ENCODE measurements around the gene NBAS.

NBAS gene

DNA sequence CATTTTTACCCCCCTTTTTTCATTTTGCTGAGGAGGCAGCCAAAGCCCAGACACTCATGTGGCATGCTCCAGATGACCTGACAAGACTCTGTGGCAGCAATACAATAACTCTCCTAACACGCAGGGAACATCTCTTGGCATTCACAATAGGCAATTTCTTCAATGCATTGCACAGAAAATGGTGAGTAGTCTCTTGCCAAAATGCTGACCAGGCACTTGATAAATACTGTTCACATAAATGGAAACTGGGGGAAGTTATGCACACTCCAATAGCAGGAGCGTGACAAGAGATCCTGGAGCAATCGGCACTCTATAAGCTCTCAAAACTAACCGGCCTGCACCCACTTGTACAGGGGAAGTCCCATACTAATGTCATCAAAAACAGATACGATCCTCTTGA, 66.3 kb downstream of the NBAS start:
- Histone ChIP-seq H3K4me1 (ENCODE audit: control extremely low read depth in 1 of 4, control insufficient read depth in 4 of 4, insufficient read depth in 4 of 4, low read length in 3 of 4) (no peaks in the 10 kb centered on the region), H3K27me3 (replicated peaks in 2 of 5; ENCODE audit: control insufficient read depth in 4 of 5, insufficient read depth in 5 of 5, low read length in 4 of 5) (no peaks in the 10 kb centered on the region), H3K9me3 (ENCODE audit: control extremely low read depth in 1 of 5, control insufficient read depth in 4 of 5, insufficient read depth in 2 of 5, low read depth in 1 of 5, low read length in 4 of 5) (peaks cover 0 to 14% (median 0%) of the 10 kb centered on the region in 5 experiments), H3K4me3 (ENCODE audit: control insufficient read depth in 1 of 7, extremely low read depth in 1 of 7, insufficient read depth in 4 of 7, low read depth in 2 of 7, low read length in 6 of 7) (no peak overlapping the region), H3K36me3 (ENCODE audit: control insufficient read depth in 4 of 4, insufficient read depth in 4 of 4, low read length in 3 of 4) (peaks cover 0 to 28% (median 12%) of the 10 kb centered on the region in 4 experiments), H3K27ac (ENCODE audit: insufficient read depth in 1 of 2, low read depth in 1 of 2, low read length in 2 of 2, poor library complexity in 1 of 2, severe bottlenecking in 2 of 2) (no peak overlapping the region)
- WGBS (ENCODE audit: insufficient coverage): 96% methylated on average over 3 of the region's 5 CpGs
- ChIA-PET POLR2A (no interaction called here), CTCF (no interaction called here)
- no peak for DNase-seq

DNA sequence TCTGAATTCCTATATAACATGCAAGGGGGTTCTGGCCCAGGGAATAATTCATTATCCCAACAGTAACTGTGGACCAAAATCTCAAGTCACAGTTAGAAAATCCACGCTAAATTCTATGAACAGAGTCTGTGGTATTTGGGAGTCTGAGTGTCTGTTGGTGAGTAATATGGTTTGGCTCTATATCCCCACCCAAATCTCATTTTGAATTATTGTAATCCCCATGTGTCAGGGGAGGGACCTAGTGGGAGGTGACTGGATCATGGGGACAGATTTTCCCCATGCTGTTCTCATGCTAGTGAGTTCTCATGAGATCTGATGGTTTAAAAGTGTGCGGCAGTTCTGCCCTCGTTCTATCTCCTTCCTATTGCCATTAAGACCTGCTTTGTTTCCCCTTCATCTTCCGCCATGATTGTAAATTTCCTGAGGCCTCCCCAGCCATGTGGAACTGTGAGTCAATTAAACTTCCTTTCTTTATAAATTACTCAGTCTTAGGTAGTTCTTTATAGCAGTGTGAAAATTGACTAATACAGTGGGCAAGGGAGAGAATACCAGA, 68.3 kb downstream of the NBAS start:
- H3K9me3 ChIP-seq (ENCODE audit: control extremely low read depth in 1 of 5, control insufficient read depth in 4 of 5, insufficient read depth in 2 of 5, low read depth in 1 of 5, low read length in 4 of 5): peaks cover 0 to 2% (median 0%) of the 10 kb centered on the region in 5 experiments
- peaks cover 0 to 22% (median 16%) of the 10 kb centered on the region in 4 experiments for H3K36me3 ChIP-seq (ENCODE audit: control insufficient read depth in 4 of 4, insufficient read depth in 4 of 4, low read length in 3 of 4)
- WGBS (ENCODE audit: insufficient coverage): no CpG with 5 or more reads among the region's 4 CpGs
- no peak overlapping the region for H3K27ac ChIP-seq (ENCODE audit: insufficient read depth in 1 of 2, low read depth in 1 of 2, low read length in 2 of 2, poor library complexity in 1 of 2, severe bottlenecking in 2 of 2)
- CTCF ChIA-PET: no interaction called here
- no peaks in the 10 kb centered on the region for H3K4me1 ChIP-seq (ENCODE audit: control extremely low read depth in 1 of 4, control insufficient read depth in 4 of 4, insufficient read depth in 4 of 4, low read length in 3 of 4)
- H3K4me3 ChIP-seq (ENCODE audit: control insufficient read depth in 1 of 7, extremely low read depth in 1 of 7, insufficient read depth in 4 of 7, low read depth in 2 of 7, low read length in 6 of 7): no peak overlapping the region
- no peak for DNase-seq
- no peaks in the 10 kb centered on the region for H3K27me3 ChIP-seq (replicated peaks in 2 of 5; ENCODE audit: control insufficient read depth in 4 of 5, insufficient read depth in 5 of 5, low read length in 4 of 5)
- POLR2A ChIA-PET: no interaction called here

DNA sequence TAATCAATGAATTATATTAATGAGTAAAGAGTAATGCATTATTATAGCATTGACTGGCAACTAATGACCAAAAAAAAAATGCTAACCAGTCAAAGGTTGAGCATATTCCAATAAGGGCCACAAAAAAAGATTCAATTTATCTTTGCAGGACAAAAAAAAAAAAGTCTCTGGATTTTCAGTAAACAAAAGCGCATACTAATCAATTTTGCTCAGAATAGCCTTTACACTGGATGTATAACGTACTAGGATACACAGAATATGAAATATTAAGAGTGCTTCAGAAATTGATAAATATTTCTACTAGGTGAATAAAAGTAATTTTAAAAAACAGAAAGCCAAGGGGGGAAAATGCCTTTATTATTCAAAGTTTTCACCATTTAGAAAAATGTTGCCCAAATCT, 74.4 kb downstream of the NBAS start:
- no peak for DNase-seq
- CTCF ChIA-PET: interaction anchor here (1.0 kb wide), 1 partner anchor 13 kb away, joined by 3 read pairs; no protein-coding TSS in a partner anchor
- no CpG with 5 or more reads among the region's 2 CpGs for WGBS (ENCODE audit: insufficient coverage)

DNA sequence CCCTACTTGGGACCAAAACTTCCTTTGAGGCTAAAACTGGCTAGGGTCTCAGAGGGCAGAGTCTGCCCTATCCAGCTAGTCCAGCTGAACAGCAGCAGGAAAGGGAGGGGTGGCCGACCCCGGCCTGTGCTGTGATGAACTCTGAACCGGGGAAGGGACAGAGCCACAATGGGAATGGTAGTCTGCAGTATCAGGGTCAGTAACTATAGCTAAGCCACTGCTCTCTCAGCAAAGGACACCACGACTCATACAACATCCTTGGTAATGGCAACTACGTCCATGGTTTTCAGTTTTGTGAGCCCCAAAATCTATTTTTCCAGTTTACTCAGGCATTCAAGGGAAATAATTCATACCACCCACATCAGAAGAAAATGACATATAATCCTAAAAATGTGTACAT, 75.2 kb downstream of the NBAS start:
- no peak overlapping the region for H3K27ac ChIP-seq (ENCODE audit: insufficient read depth in 1 of 2, low read depth in 1 of 2, low read length in 2 of 2, poor library complexity in 1 of 2, severe bottlenecking in 2 of 2)
- peaks cover 4 to 42% (median 34%) of the 10 kb centered on the region in 4 experiments for H3K36me3 ChIP-seq (ENCODE audit: control insufficient read depth in 4 of 4, insufficient read depth in 4 of 4, low read length in 3 of 4)
- CTCF ChIA-PET: interaction anchor here (0.5 to 1.0 kb wide), 2 partner anchors 13 to 31 kb away, joined by 3 read pairs; no protein-coding TSS in a partner anchor
- peaks cover 0 to 7% (median 2%) of the 10 kb centered on the region in 5 experiments for H3K9me3 ChIP-seq (ENCODE audit: control extremely low read depth in 1 of 5, control insufficient read depth in 4 of 5, insufficient read depth in 2 of 5, low read depth in 1 of 5, low read length in 4 of 5)
- H3K4me3 ChIP-seq (ENCODE audit: control insufficient read depth in 1 of 7, extremely low read depth in 1 of 7, insufficient read depth in 4 of 7, low read depth in 2 of 7, low read length in 6 of 7): no peak overlapping the region
- POLR2A ChIA-PET: no interaction called here
- H3K4me1 ChIP-seq (ENCODE audit: control extremely low read depth in 1 of 4, control insufficient read depth in 4 of 4, insufficient read depth in 4 of 4, low read length in 3 of 4): no peaks in the 10 kb centered on the region
- no peak for DNase-seq
- 100% methylated on average over 5 of the region's 5 CpGs for WGBS (ENCODE audit: insufficient coverage)
- no peaks in the 10 kb centered on the region for H3K27me3 ChIP-seq (replicated peaks in 2 of 5; ENCODE audit: control insufficient read depth in 4 of 5, insufficient read depth in 5 of 5, low read length in 4 of 5)

More for the DNA sequence above, 74.4 kb downstream of the NBAS start:
- Histone ChIP-seq H3K4me3 (ENCODE audit: control insufficient read depth in 1 of 7, extremely low read depth in 1 of 7, insufficient read depth in 4 of 7, low read depth in 2 of 7, low read length in 6 of 7) (no peak overlapping the region), H3K27ac (ENCODE audit: insufficient read depth in 1 of 2, low read depth in 1 of 2, low read length in 2 of 2, poor library complexity in 1 of 2, severe bottlenecking in 2 of 2) (no peak overlapping the region), H3K4me1 (ENCODE audit: control extremely low read depth in 1 of 4, control insufficient read depth in 4 of 4, insufficient read depth in 4 of 4, low read length in 3 of 4) (no peaks in the 10 kb centered on the region), H3K9me3 (ENCODE audit: control extremely low read depth in 1 of 5, control insufficient read depth in 4 of 5, insufficient read depth in 2 of 5, low read depth in 1 of 5, low read length in 4 of 5) (peaks cover 0 to 5% (median 0%) of the 10 kb centered on the region in 5 experiments), H3K27me3 (replicated peaks in 2 of 5; ENCODE audit: control insufficient read depth in 4 of 5, insufficient read depth in 5 of 5, low read length in 4 of 5) (no peaks in the 10 kb centered on the region), H3K36me3 (ENCODE audit: control insufficient read depth in 4 of 4, insufficient read depth in 4 of 4, low read length in 3 of 4) (peaks cover 4 to 37% (median 26%) of the 10 kb centered on the region in 4 experiments)
- POLR2A ChIA-PET: no interaction called here

DNA sequence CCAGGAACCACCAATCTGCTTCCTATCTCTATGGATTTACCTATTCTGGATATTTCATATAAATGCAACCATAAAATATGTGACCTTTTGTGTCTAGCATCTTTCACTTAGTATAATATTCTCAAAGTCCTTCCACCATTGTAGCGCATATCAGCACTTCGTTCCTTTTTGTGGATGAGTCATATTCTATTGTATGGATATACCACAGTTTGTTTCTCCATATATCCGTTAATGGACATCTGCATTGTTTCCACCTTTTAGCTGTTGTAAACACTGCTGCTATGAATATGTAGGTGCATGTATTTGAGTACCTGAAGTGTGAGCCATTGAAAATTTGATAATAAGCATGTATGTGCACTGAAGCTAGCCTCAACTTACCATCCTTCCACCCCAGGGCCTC, 80.1 kb downstream of the NBAS start:
- WGBS (ENCODE audit: insufficient coverage): no CpG with 5 or more reads among the region's 3 CpGs
- POLR2A ChIA-PET: no interaction called here

DNA sequence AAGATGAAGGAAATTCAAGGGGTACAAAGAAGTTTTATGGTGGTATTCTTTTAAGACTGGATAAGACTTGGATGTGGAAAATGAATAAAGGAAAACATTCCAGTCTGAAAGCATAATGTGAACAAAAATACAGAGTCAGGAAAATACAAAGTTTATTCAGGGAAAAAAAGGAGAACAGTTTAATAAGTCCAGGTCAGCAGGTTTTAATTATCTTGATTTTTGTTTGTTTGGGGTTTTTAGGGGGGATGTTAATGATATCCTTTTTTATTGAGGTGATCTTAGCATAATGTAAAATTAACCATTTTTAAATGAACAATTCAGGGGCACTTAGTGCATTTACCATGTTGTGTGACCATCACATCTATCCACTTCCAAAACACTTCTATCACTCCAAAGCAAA, 80.6 kb downstream of the NBAS start:
- H3K27me3 ChIP-seq (replicated peaks in 2 of 5; ENCODE audit: control insufficient read depth in 4 of 5, insufficient read depth in 5 of 5, low read length in 4 of 5): no peaks in the 10 kb centered on the region
- no peak overlapping the region for H3K27ac ChIP-seq (ENCODE audit: insufficient read depth in 1 of 2, low read depth in 1 of 2, low read length in 2 of 2, poor library complexity in 1 of 2, severe bottlenecking in 2 of 2)
- H3K4me3 ChIP-seq (ENCODE audit: control insufficient read depth in 1 of 7, extremely low read depth in 1 of 7, insufficient read depth in 4 of 7, low read depth in 2 of 7, low read length in 6 of 7): no peak overlapping the region
- no peaks in the 10 kb centered on the region for H3K4me1 ChIP-seq (ENCODE audit: control extremely low read depth in 1 of 4, control insufficient read depth in 4 of 4, insufficient read depth in 4 of 4, low read length in 3 of 4)
- H3K36me3 ChIP-seq (ENCODE audit: control insufficient read depth in 4 of 4, insufficient read depth in 4 of 4, low read length in 3 of 4): peaks cover 2 to 34% (median 21%) of the 10 kb centered on the region in 4 experiments
- DNase-seq: no peak
- peaks cover 0 to 7% (median 2%) of the 10 kb centered on the region in 5 experiments for H3K9me3 ChIP-seq (ENCODE audit: control extremely low read depth in 1 of 5, control insufficient read depth in 4 of 5, insufficient read depth in 2 of 5, low read depth in 1 of 5, low read length in 4 of 5)
- POLR2A ChIA-PET: no interaction called here
- CTCF ChIA-PET: no interaction called here

More for the DNA sequence above, 80.1 kb downstream of the NBAS start:
- no peaks in the 10 kb centered on the region for H3K4me1 ChIP-seq (ENCODE audit: control extremely low read depth in 1 of 4, control insufficient read depth in 4 of 4, insufficient read depth in 4 of 4, low read length in 3 of 4)
- no peak overlapping the region for H3K27ac ChIP-seq (ENCODE audit: insufficient read depth in 1 of 2, low read depth in 1 of 2, low read length in 2 of 2, poor library complexity in 1 of 2, severe bottlenecking in 2 of 2)
- H3K9me3 ChIP-seq (ENCODE audit: control extremely low read depth in 1 of 5, control insufficient read depth in 4 of 5, insufficient read depth in 2 of 5, low read depth in 1 of 5, low read length in 4 of 5): peaks cover 0 to 7% (median 2%) of the 10 kb centered on the region in 5 experiments
- DNase-seq: no peak
- peaks cover 4 to 37% (median 24%) of the 10 kb centered on the region in 4 experiments for H3K36me3 ChIP-seq (ENCODE audit: control insufficient read depth in 4 of 4, insufficient read depth in 4 of 4, low read length in 3 of 4)
- no peak overlapping the region for H3K4me3 ChIP-seq (ENCODE audit: control insufficient read depth in 1 of 7, extremely low read depth in 1 of 7, insufficient read depth in 4 of 7, low read depth in 2 of 7, low read length in 6 of 7)
- H3K27me3 ChIP-seq (replicated peaks in 2 of 5; ENCODE audit: control insufficient read depth in 4 of 5, insufficient read depth in 5 of 5, low read length in 4 of 5): no peaks in the 10 kb centered on the region
- CTCF ChIA-PET: interaction anchor here (0.9 kb wide), 1 partner anchor 10 kb away, joined by 3 read pairs; no protein-coding TSS in a partner anchor

DNA sequence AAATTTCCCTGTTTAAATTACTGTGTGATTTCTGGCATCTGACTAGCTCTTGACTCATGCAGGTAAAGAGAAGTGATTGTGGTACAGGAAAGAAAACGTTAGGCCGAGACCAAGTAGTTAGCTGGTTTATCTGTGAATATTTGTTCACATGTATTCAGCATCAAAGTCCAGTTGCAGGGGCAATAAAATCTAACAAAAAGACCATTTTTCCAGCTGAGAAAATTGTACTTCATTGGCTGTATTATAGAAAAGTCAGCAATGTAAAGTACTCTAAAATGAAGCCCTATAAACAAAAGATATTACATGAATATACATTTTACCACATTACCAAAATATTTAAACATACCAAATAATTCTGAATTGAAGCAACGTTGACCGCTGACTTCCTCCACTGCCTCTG, 88.3 kb downstream of the NBAS start:
- WGBS (ENCODE audit: insufficient coverage): 100% methylated on average over 1 of the region's 4 CpGs
- Histone ChIP-seq H3K9me3 (ENCODE audit: control extremely low read depth in 1 of 5, control insufficient read depth in 4 of 5, insufficient read depth in 2 of 5, low read depth in 1 of 5, low read length in 4 of 5) (no peaks in the 10 kb centered on the region), H3K4me3 (ENCODE audit: control insufficient read depth in 1 of 7, extremely low read depth in 1 of 7, insufficient read depth in 4 of 7, low read depth in 2 of 7, low read length in 6 of 7) (no peak overlapping the region), H3K27me3 (replicated peaks in 2 of 5; ENCODE audit: control insufficient read depth in 4 of 5, insufficient read depth in 5 of 5, low read length in 4 of 5) (no peaks in the 10 kb centered on the region), H3K4me1 (ENCODE audit: control extremely low read depth in 1 of 4, control insufficient read depth in 4 of 4, insufficient read depth in 4 of 4, low read length in 3 of 4) (no peaks in the 10 kb centered on the region), H3K27ac (ENCODE audit: insufficient read depth in 1 of 2, low read depth in 1 of 2, low read length in 2 of 2, poor library complexity in 1 of 2, severe bottlenecking in 2 of 2) (no peak overlapping the region), H3K36me3 (ENCODE audit: control insufficient read depth in 4 of 4, insufficient read depth in 4 of 4, low read length in 3 of 4) (peaks cover 20 to 43% (median 29%) of the 10 kb centered on the region in 4 experiments)
- CTCF ChIA-PET: interaction anchor here (1.3 kb wide), 1 partner anchor 13 kb away, joined by 3 read pairs; no protein-coding TSS in a partner anchor
- DNase-seq: no peak
- POLR2A ChIA-PET: no interaction called here

All from common myeloid progenitor, CD34-positive (primary cell).